ENCODE data around the gene PRDM8. TPM values are rescaled to one million over a fixed set of nuclear protein-coding genes. Genes with fewer than 3 reads are reported as not detected.

PRDM8 gene
- total and polyA plus RNA-seq, 2 of the 8 experiments (the other 6 are each of a cell fraction or from before 2014, with no cell fraction given) = not detected

- no peak overlapping the region for H4K8ac ChIP-seq (ENCODE audit: extremely low read depth, insufficient read depth, low read length)
- H3K4me2 ChIP-seq (ENCODE audit: insufficient read depth in 1 of 2, low read depth in 2 of 2, low read length in 2 of 2) = no peak overlapping the region
- H4K91ac ChIP-seq (replicated peaks; ENCODE audit: insufficient read length, low read length) = no peak overlapping the region
- no peak overlapping the region for H2AFZ ChIP-seq (ENCODE audit: low read length)
- no peaks in the 10 kb centered on the region for H4K20me1 ChIP-seq (replicated peaks in 1 of 2; ENCODE audit: control insufficient read depth in 1 of 2, insufficient read depth in 2 of 2, low read length in 2 of 2)
- H3K23me2 ChIP-seq (ENCODE audit: low read depth, low read length) = no peaks in the 10 kb centered on the region
- H3K27ac ChIP-seq (ENCODE audit: low read depth, low read length) = no peak overlapping the region
- H3K4me3 ChIP-seq (ENCODE audit: extremely low read depth in 1 of 4, insufficient read depth in 2 of 4, low read depth in 3 of 4, low read length in 4 of 4) = no peak overlapping the region
- DNase-seq (ENCODE audit: low read depth in 1 of 2, low spot score in 2 of 2) = no peak
- FAIRE-seq = no peak
- H2BK20ac ChIP-seq (ENCODE audit: low read length) = no peak overlapping the region
- no peak overlapping the region for H4K5ac ChIP-seq (ENCODE audit: insufficient read length, low read depth, low read length)
- H3K4me1 ChIP-seq (replicated peaks in 1 of 4; ENCODE audit: control insufficient read depth in 3 of 4, insufficient read depth in 4 of 4, low read length in 3 of 4) = no peaks in the 10 kb centered on the region
- ChIA-PET POLR2A (ENCODE audit: partially characterized antibody) (no interaction called here), CTCF (ENCODE audit: partially characterized antibody) (interaction anchor here (0.5 to 1.1 kb wide), 2 partner anchors 10 to 43 kb away, joined by 3 read pairs; no protein-coding TSS in a partner anchor)
- no peak overlapping the region for H2AK5ac ChIP-seq (ENCODE audit: low read depth, low read length)
- no peak overlapping the region for H3K23ac ChIP-seq (ENCODE audit: insufficient read length)
- H2BK120ac ChIP-seq (replicated peaks; ENCODE audit: low read depth, low read length) = no peak overlapping the region
- no peak overlapping the region for H2BK12ac ChIP-seq (ENCODE audit: low read depth, low read length)
- no peak overlapping the region for H3K18ac ChIP-seq (ENCODE audit: extremely low read depth, low read length)
- no peaks in the 10 kb centered on the region for H3K79me2 ChIP-seq (ENCODE audit: control insufficient read depth in 1 of 2, insufficient read depth in 2 of 2, low read length in 2 of 2)
- no peak overlapping the region for H2BK15ac ChIP-seq (ENCODE audit: low read length)
- H2BK5ac ChIP-seq (ENCODE audit: low read depth, low read length) = no peak overlapping the region
- no peaks in the 10 kb centered on the region for H3K27me3 ChIP-seq (replicated peaks in 1 of 4; ENCODE audit: control insufficient read depth in 3 of 4, extremely low read depth in 1 of 4, insufficient read depth in 3 of 4, low read length in 3 of 4)
- TF ChIP-seq NANOG (IDR thresholded peaks at IDR 0.05; ENCODE audit: insufficient read depth, low read depth, low read length, poor library complexity, severe bottlenecking) = no peak
- no peak for TF ChIP-seq CHD1 (IDR thresholded peaks at IDR 0.05; ENCODE audit: low read depth, low read length)
- H3K36me3 ChIP-seq (ENCODE audit: control insufficient read depth in 2 of 4, insufficient read depth in 4 of 4, low read length in 3 of 4) = no peaks in the 10 kb centered on the region; a peak in 1 of 8 replicates
- no peaks in the 10 kb centered on the region for H3K9me3 ChIP-seq (ENCODE audit: insufficient read depth in 2 of 2, low read depth in 1 of 2, low read length in 1 of 2)
- H3K56ac ChIP-seq (replicated peaks; ENCODE audit: insufficient read length, low read depth, low read length) = no peak overlapping the region
- WGBS, 2 experiments (ENCODE audit: extremely low coverage in 1 of 2, insufficient coverage in 1 of 2, insufficient read length in 1 of 2, insufficient replicate concordance in 2 of 2, low coverage in 1 of 2, low lambda C conversion rate in 2 of 2, missing lambda C conversion rate in 1 of 2) = 80% methylated on average over 4 of the region's 4 CpGs; no CpG with 5 or more reads in 1 of the 2 experiments
- H3K79me1 ChIP-seq (ENCODE audit: low read depth, low read length) = no peaks in the 10 kb centered on the region
- no peak overlapping the region for H3K4ac ChIP-seq (replicated peaks; ENCODE audit: insufficient read length, low read depth, low read length)
- H3K9ac ChIP-seq (replicated peaks in 1 of 4; ENCODE audit: extremely low read depth in 1 of 4, low read depth in 3 of 4, low read length in 3 of 4) = no peak overlapping the region
- H3K14ac ChIP-seq (ENCODE audit: insufficient read length) = no peak overlapping the region
Measured at GRCh38 chr4:80253510-80253909, 56.2 kb downstream of the PRDM8 start.

Other genes starting within 250 kb of the PRDM8 start
- 7.5 and 7.9 TPM in 2 replicates for gene ANTXR2, start 124.3 kb upstream of the PRDM8 start, total RNA-seq (2021; fragmentation: NEBNext Ultra II Directional; extraction: Animal tissue kit (Norgen Biotek cat#: 25700))
- gene ANTXR2, start 124.3 kb upstream of the PRDM8 start, polyA plus RNA-seq (2011; rRNA removed) = 0.89 and 1.1 TPM in 2 replicates
- gene FGF5, start 69.2 kb downstream of the PRDM8 start, total RNA-seq (2021; fragmentation: NEBNext Ultra II Directional; extraction: Animal tissue kit (Norgen Biotek cat#: 25700)) = not detected in 2 replicates
- gene FGF5, start 69.2 kb downstream of the PRDM8 start, polyA plus RNA-seq (2011; rRNA removed) = not detected in 2 replicates
- not detected in 2 replicates for gene CFAP299, start 138.2 kb downstream of the PRDM8 start, total RNA-seq (2021; fragmentation: NEBNext Ultra II Directional; extraction: Animal tissue kit (Norgen Biotek cat#: 25700))
- gene CFAP299, start 138.2 kb downstream of the PRDM8 start, polyA plus RNA-seq (2011; rRNA removed) = not detected in 2 replicates

Measured in H1 (cell line).